ENCODE results near the gene CFAP61.

GRCh38 chr20:20203784-20204183 lies 151.5 kb downstream of the CFAP61 start:
- TF ChIP-seq POLR2A (IDR thresholded peaks at IDR 0.05), result no peak
- no peak for TF ChIP-seq CTCF (IDR thresholded peaks at IDR 0.05)

All from breast epithelium (tissue), 3 donors.